ENCODE results near the gene GNAO1.

- no peak for TF ChIP-seq CTCF (IDR thresholded peaks at IDR 0.05)
- TF ChIP-seq POLR2A (IDR thresholded peaks at IDR 0.05): no peak
These were observed 1.3 kb downstream of the GNAO1 start for GRCh38 chr16:56192635-56192945.
